GM12878 (cell line): ENCODE results near the gene CAMK1. TPM values are rescaled to one million over a fixed set of nuclear protein-coding genes. Genes with fewer than 3 reads are reported as not detected.

Source experiments
- ASH2L ChIP-seq: fragments of 300-600, 200-600 bp; sonication (generic); IDR thresholded peaks from 2 replicates; pipeline ENCODE4 v1.6.1; 2017; ENCODE audit warnings: low read depth, mild to moderate bottlenecking, borderline replicate concordance
- BHLHE40 ChIP-seq, 2 experiments: fragments of 450-650 bp in 1 of 2; IDR thresholded peaks; 2 replicates each; pipeline ENCODE4 v1.6.1; 2011 to 2017; ENCODE audit warnings: low read depth in 2 of 2, borderline replicate concordance in 1 of 2, improper control_type of control experiment in 1 of 2, low read length in 1 of 2, mild to moderate bottlenecking in 1 of 2
- CBFB ChIP-seq: IDR thresholded peaks from 2 replicates; pipeline ENCODE4 v1.6.1; 2016; ENCODE audit warnings: antibody characterized with exemption, low read depth
- CBX5 ChIP-seq: sonication (generic); IDR thresholded peaks from 2 replicates; pipeline ENCODE4 v1.6.1; 2016; ENCODE audit warnings: low read depth, moderate library complexity, mild to moderate bottlenecking, inconsistent platforms
- CEBPB ChIP-seq, 2 experiments: fragments of 150-350 bp in 1 of 2; IDR thresholded peaks; 2 replicates each; pipeline ENCODE4 v1.6.1; 2012 to 2014; ENCODE audit warnings: low read depth in 2 of 2, low read length in 2 of 2, borderline replicate concordance in 1 of 2, inconsistent platforms in 1 of 2
- IKZF1 ChIP-seq: fragments of 450-650 bp; conservative IDR thresholded peaks from 2 replicates; pipeline ENCODE4 v1.6.1; 2017; ENCODE audit warnings: antibody characterized with exemption, mild to moderate bottlenecking
- IKZF2 ChIP-seq, 2 experiments: fragments of 450-650 bp; IDR thresholded peaks; 2 replicates each; pipeline ENCODE4 v1.6.1; 2017; ENCODE audit warnings: mild to moderate bottlenecking in 2 of 2, moderate library complexity in 2 of 2
- IRF3 ChIP-seq: fragments of 450-650 bp; IDR thresholded peaks from 2 replicates; pipeline ENCODE4 v1.6.1; 2014; ENCODE audit warnings: mild to moderate bottlenecking
- MYC ChIP-seq: IDR thresholded peaks from 2 replicates; pipeline ENCODE4 v1.6.1; 2011; ENCODE audit warnings: mild to moderate bottlenecking, low read length, moderate library complexity, inconsistent platforms; ENCODE audit not compliant: insufficient read depth, insufficient replicate concordance, insufficient read length, severe bottlenecking
- NFYB ChIP-seq: IDR thresholded peaks from 2 replicates; pipeline ENCODE4 v1.6.1; 2011; ENCODE audit warnings: low read depth, mild to moderate bottlenecking, low read length, improper control_type of control experiment, moderate library complexity; ENCODE audit not compliant: insufficient read depth
- PAX5 ChIP-seq: IDR thresholded peaks from 2 replicates; pipeline ENCODE4 v1.6.1; 2011; ENCODE audit warnings: low read depth, low read length, borderline replicate concordance
- RUNX3 ChIP-seq: IDR thresholded peaks from 2 replicates; pipeline ENCODE4 v1.6.1; 2012; ENCODE audit warnings: low read length, inconsistent platforms
- STAT1 ChIP-seq: fragments of 450-650 bp; conservative IDR thresholded peaks from 2 replicates; pipeline ENCODE4 v1.6.1; 2014; ENCODE audit warnings: antibody characterized with exemption, mild to moderate bottlenecking
- SUPT20H ChIP-seq: IDR thresholded peaks from 2 replicates; pipeline ENCODE4 v1.6.1; 2011; ENCODE audit warnings: low read depth, mild to moderate bottlenecking, low read length, moderate library complexity, borderline replicate concordance; ENCODE audit not compliant: control insufficient read depth
- SUZ12 ChIP-seq: fragments of 200-600 bp; sonication (generic); IDR thresholded peaks from one replicate; pipeline ENCODE4 v1.6.1; 2018; ENCODE audit warnings: antibody characterized with exemption, mild to moderate bottlenecking; ENCODE audit not compliant: unreplicated experiment
- TCF7 ChIP-seq: IDR thresholded peaks from 2 replicates; pipeline ENCODE4 v1.6.1; 2014; ENCODE audit warnings: antibody characterized with exemption, borderline replicate concordance
- ZNF217 ChIP-seq: fragments of 450-650 bp; IDR thresholded peaks from 2 replicates; pipeline ENCODE4 v1.6.1; 2017; ENCODE audit warnings: antibody characterized with exemption, mild to moderate bottlenecking
- ZNF384 ChIP-seq: IDR thresholded peaks from 2 replicates; pipeline ENCODE4 v1.6.1; 2012; ENCODE audit warnings: low read depth, mild to moderate bottlenecking, low read length, improper control_type of control experiment, borderline replicate concordance
- polyA plus RNA-seq, 11 experiments: library from polyadenylated mRNA; depleted of rRNA in 4 of 11; unstranded in 6 of 11; stranded (reverse) in 5 of 11; fragments of >200 nt; fragmentation: Nextera tagmentation in 4 of 11; fragmentation: Illumina TruSeq in 1 of 11; extraction: Ambion mirVana in 4 of 11; extraction: Trizol in 1 of 11; gene quantifications; 1 replicate in 1 of 11; 2 replicates in 10 of 11; pipeline versions ENCODE4 v1.2.1 to v1.2.3, GENCODE V29; 2011 to 2016; ENCODE audit warnings: inconsistent platforms in 2 of 11, missing spikeins in 2 of 11, low read depth in 1 of 11
- total RNA-seq, 4 experiments: library from RNA; depleted of rRNA in 3 of 4; stranded (reverse); fragments of >200 nt in 3 of 4; fragmentation: Illumina TruSeq in 1 of 4; extraction: Trizol in 1 of 4; gene quantifications; 2 replicates each; pipeline versions ENCODE4 v1.2.1 to v1.2.3, GENCODE V29; 2013 to 2021
- TF ChIP-seq, protein P1 (sequence below): fragments of 450-650 bp; IDR thresholded peaks from 2 replicates; pipeline ENCODE4 v1.6.1; 2017; ENCODE audit warnings: mild to moderate bottlenecking
- TF ChIP-seq, protein P2 (sequence below): IDR thresholded peaks from 2 replicates; pipeline ENCODE4 v1.6.1; 2011; ENCODE audit warnings: mild to moderate bottlenecking, low read depth, low read length, moderate library complexity; ENCODE audit not compliant: insufficient replicate concordance
- TF ChIP-seq, protein P3 (sequence below): fragments of 450-650 bp; IDR thresholded peaks from 2 replicates; pipeline ENCODE4 v1.6.1; 2017; ENCODE audit warnings: mild to moderate bottlenecking, moderate library complexity

The CAMK1 gene
- total and polyA plus RNA-seq, 10 of the 15 experiments (the other 5 are each of a cell fraction or from before 2014, with no cell fraction given): 0.24 to 2.1 (median 0.51) TPM; not detected in 2

DNA sequence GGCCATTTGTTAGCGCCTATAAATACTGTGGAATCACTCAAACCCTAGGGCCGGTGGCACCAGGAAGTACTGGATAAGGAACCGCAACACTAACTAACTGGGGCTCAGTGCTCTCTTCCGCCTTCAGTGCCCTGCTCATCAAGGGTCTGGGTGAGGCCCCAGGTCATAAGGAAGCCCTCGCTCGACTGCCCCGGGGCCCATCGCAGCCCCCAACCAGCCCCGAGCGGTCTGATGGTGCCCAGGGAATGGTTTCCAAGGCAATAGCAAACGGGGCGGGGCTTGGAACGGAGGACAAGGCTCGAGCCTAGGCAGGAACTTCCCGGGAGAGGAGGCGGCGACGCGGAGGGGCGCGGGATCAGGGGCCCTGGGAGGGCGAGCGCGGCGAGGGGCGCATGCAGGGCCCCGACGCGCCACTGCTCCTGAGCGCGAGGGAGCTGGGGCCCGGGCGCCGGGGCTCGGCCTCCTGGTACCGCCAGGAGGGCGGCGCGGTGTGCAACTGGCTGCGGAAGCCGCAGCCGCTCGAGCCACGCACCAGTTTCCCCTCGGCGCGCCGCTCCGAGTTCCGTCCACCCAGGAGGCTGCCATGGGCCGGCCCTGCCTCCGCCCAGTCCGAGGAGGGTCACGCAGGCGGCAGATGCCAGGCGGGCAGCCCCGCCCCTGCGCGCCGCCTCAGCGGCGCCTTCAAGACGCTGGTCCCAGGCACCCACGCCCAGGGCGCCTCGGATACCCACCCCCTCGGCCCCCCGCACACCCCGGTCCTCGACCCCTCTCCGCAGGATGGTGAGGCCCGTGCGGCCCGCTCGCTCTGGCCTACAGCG lies 40.1 kb upstream of the CAMK1 start, which contains the start of gene TTLL3 (continued):
- TF ChIP-seq, protein P1, sequence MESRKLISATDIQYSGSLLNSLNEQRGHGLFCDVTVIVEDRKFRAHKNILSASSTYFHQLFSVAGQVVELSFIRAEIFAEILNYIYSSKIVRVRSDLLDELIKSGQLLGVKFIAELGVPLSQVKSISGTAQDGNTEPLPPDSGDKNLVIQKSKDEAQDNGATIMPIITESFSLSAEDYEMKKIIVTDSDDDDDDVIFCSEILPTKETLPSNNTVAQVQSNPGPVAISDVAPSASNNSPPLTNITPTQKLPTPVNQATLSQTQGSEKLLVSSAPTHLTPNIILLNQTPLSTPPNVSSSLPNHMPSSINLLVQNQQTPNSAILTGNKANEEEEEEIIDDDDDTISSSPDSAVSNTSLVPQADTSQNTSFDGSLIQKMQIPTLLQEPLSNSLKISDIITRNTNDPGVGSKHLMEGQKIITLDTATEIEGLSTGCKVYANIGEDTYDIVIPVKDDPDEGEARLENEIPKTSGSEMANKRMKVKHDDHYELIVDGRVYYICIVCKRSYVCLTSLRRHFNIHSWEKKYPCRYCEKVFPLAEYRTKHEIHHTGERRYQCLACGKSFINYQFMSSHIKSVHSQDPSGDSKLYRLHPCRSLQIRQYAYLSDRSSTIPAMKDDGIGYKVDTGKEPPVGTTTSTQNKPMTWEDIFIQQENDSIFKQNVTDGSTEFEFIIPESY: no peak
- TF ChIP-seq SUPT20H (no peak), STAT1 (no peak), IKZF2 (IDR thresholded peaks at IDR 0.05) (no peak), SUZ12 (no peak), IKZF1 (peak; percentile 58), BHLHE40 (IDR thresholded peaks at IDR 0.05; ENCODE audit: borderline replicate concordance in 1 of 2, low read depth in 2 of 2, low read length in 1 of 2) (peak in 1 of 2 experiments; percentile 55; a peak in 2 of 4 replicates), MYC (no peak), IRF3 (no peak), CBFB (no peak; the same call in 1 of the 2 replicates), RUNX3 (no peak; the same call in 1 of the 2 replicates), NFYB (no peak), TCF7 (no peak), ASH2L (no peak), CBX5 (no peak), PAX5 (0 out of 2 replicates have a peak, but pooled peaks have one; percentile 11), CEBPB (IDR thresholded peaks at IDR 0.05; ENCODE audit: borderline replicate concordance in 1 of 2, low read depth in 2 of 2, low read length in 2 of 2) (no peak), ZNF217 (no peak), ZNF384 (no peak)
- TF ChIP-seq, protein P2, sequence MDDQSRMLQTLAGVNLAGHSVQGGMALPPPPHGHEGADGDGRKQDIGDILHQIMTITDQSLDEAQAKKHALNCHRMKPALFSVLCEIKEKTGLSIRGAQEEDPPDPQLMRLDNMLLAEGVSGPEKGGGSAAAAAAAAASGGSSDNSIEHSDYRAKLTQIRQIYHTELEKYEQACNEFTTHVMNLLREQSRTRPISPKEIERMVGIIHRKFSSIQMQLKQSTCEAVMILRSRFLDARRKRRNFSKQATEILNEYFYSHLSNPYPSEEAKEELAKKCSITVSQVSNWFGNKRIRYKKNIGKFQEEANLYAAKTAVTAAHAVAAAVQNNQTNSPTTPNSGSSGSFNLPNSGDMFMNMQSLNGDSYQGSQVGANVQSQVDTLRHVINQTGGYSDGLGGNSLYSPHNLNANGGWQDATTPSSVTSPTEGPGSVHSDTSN: no peak
- TF ChIP-seq, protein P3, sequence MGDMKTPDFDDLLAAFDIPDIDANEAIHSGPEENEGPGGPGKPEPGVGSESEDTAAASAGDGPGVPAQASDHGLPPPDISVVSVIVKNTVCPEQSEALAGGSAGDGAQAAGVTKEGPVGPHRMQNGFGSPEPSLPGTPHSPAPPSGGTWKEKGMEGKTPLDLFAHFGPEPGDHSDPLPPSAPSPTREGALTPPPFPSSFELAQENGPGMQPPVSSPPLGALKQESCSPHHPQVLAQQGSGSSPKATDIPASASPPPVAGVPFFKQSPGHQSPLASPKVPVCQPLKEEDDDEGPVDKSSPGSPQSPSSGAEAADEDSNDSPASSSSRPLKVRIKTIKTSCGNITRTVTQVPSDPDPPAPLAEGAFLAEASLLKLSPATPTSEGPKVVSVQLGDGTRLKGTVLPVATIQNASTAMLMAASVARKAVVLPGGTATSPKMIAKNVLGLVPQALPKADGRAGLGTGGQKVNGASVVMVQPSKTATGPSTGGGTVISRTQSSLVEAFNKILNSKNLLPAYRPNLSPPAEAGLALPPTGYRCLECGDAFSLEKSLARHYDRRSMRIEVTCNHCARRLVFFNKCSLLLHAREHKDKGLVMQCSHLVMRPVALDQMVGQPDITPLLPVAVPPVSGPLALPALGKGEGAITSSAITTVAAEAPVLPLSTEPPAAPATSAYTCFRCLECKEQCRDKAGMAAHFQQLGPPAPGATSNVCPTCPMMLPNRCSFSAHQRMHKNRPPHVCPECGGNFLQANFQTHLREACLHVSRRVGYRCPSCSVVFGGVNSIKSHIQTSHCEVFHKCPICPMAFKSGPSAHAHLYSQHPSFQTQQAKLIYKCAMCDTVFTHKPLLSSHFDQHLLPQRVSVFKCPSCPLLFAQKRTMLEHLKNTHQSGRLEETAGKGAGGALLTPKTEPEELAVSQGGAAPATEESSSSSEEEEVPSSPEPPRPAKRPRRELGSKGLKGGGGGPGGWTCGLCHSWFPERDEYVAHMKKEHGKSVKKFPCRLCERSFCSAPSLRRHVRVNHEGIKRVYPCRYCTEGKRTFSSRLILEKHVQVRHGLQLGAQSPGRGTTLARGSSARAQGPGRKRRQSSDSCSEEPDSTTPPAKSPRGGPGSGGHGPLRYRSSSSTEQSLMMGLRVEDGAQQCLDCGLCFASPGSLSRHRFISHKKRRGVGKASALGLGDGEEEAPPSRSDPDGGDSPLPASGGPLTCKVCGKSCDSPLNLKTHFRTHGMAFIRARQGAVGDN: peak; percentile 68
